Measurements from ENCODE around the gene VAC14. TPM values are rescaled to one million over a fixed set of nuclear protein-coding genes. Genes with fewer than 3 reads are reported as not detected.

Gene VAC14
- total and polyA plus RNA-seq, 2 of the 8 experiments (the other 6 are each of a cell fraction or from before 2014, with no cell fraction given), result 56.0 to 108 TPM

DNA sequence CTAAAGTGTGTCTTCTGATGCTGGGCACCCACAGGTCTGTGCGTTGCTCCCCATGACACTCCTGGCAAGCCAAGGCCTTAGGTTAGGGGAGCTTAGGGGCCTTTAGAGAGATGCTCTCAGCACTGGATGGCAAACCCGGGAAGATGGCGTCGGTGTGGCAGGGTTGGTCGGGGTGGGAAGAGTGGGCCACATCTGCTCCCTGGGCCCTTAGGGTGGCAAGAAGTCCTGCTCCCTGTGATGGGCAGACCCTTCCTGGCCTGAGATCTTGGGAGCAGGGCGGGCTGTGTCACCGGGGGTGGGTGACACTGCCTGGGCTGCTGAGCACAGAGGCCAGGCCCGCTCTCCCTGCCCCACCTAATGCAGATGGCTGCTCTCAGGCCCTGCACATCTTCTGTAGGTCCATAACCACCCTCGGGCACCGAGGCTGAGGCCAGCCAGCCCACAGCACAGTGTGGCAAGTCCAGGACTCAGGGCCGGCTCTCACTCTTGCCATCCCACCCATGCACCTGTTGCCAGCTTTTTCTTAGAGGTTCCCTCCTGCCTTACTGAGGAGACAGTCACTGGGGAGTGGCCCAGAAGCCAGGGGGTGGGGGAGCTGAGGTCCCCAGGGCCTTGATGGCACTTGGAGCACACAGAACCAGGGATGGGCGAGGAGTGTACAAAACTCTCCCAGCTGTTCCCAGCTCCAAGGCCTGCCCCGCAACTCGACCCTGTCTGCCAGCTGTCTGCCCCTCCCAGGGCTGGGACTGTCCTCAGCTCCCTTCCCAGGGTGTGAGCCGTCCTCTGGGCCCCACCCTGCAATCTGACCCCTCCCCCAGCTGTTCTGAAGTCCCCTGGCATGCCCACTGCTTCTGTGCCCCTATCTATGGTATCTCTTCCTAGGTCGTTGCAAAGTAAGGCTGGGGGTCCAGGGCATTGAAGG lies 110.7 kb downstream of the VAC14 start:
- Histone ChIP-seq H3K4ac (replicated peaks; ENCODE audit: insufficient read length, low read depth, low read length) (no peak overlapping the region), H3K4me3 (ENCODE audit: extremely low read depth in 1 of 4, insufficient read depth in 2 of 4, low read depth in 3 of 4, low read length in 4 of 4) (no peak overlapping the region), H2BK5ac (ENCODE audit: low read depth, low read length) (no peak overlapping the region), H3K23me2 (ENCODE audit: low read depth, low read length) (peaks cover 4% of the 10 kb centered on the region; the same call in 1 of the 2 replicates), H2AFZ (ENCODE audit: low read length) (no peak overlapping the region), H3K36me3 (ENCODE audit: control insufficient read depth in 2 of 4, insufficient read depth in 4 of 4, low read length in 3 of 4) (no peaks in the 10 kb centered on the region), H2BK20ac (ENCODE audit: low read length) (no peak overlapping the region), H2BK15ac (ENCODE audit: low read length) (no peak overlapping the region), H3K4me1 (replicated peaks in 1 of 4; ENCODE audit: control insufficient read depth in 3 of 4, insufficient read depth in 4 of 4, low read length in 3 of 4) (peaks cover 5 to 37% (median 26%) of the 10 kb centered on the region in 4 experiments), H3K18ac (ENCODE audit: extremely low read depth, low read length) (no peak overlapping the region), H3K79me2 (ENCODE audit: control insufficient read depth in 1 of 2, insufficient read depth in 2 of 2, low read length in 2 of 2) (no peaks in the 10 kb centered on the region), H4K20me1 (replicated peaks in 1 of 2; ENCODE audit: control insufficient read depth in 1 of 2, insufficient read depth in 2 of 2, low read length in 2 of 2) (peaks cover 0 to 3% of the 10 kb centered on the region in 2 experiments), H4K91ac (replicated peaks; ENCODE audit: insufficient read length, low read length) (no peak overlapping the region), H3K27me3 (replicated peaks in 1 of 4; ENCODE audit: control insufficient read depth in 3 of 4, extremely low read depth in 1 of 4, insufficient read depth in 3 of 4, low read length in 3 of 4) (no peaks in the 10 kb centered on the region; a peak in 1 of 7 replicates), H3K79me1 (ENCODE audit: low read depth, low read length) (no peaks in the 10 kb centered on the region; the same call in 1 of the 2 replicates), H2AK5ac (ENCODE audit: low read depth, low read length) (no peak overlapping the region), H3K9ac (replicated peaks in 1 of 4; ENCODE audit: extremely low read depth in 1 of 4, low read depth in 3 of 4, low read length in 3 of 4) (no peak overlapping the region), H2BK12ac (ENCODE audit: low read depth, low read length) (no peak overlapping the region), H2BK120ac (replicated peaks; ENCODE audit: low read depth, low read length) (no peak overlapping the region), H4K5ac (ENCODE audit: insufficient read length, low read depth, low read length) (no peak overlapping the region), H3K14ac (ENCODE audit: insufficient read length) (no peak overlapping the region), H3K9me3 (ENCODE audit: insufficient read depth in 2 of 2, low read depth in 1 of 2, low read length in 1 of 2) (no peaks in the 10 kb centered on the region), H3K27ac (ENCODE audit: low read depth, low read length) (no peak overlapping the region), H3K56ac (replicated peaks; ENCODE audit: insufficient read length, low read depth, low read length) (no peak overlapping the region), H3K4me2 (ENCODE audit: insufficient read depth in 1 of 2, low read depth in 2 of 2, low read length in 2 of 2) (no peak overlapping the region), H4K8ac (ENCODE audit: extremely low read depth, insufficient read depth, low read length) (no peak overlapping the region), H3K23ac (ENCODE audit: insufficient read length) (no peak overlapping the region)
- DNase-seq (ENCODE audit: low read depth in 1 of 2, low spot score in 2 of 2) (no peak), FAIRE-seq (no peak)
- POLR2A ChIA-PET (ENCODE audit: partially characterized antibody), result interaction anchor here (1.7 kb wide), 1 partner anchor 11 kb away, joined by 4 read pairs; no protein-coding TSS in a partner anchor
- WGBS, 2 experiments (ENCODE audit: extremely low coverage in 1 of 2, insufficient coverage in 1 of 2, insufficient read length in 1 of 2, insufficient replicate concordance in 2 of 2, low coverage in 1 of 2, low lambda C conversion rate in 2 of 2, missing lambda C conversion rate in 1 of 2), result 83% methylated on average over 16 of the region's 16 CpGs; no CpG with 5 or more reads in 1 of the 2 experiments
- TF ChIP-seq TAF1 (IDR thresholded peaks at IDR 0.05; ENCODE audit: low read depth, low read length), result no peak
- TF ChIP-seq EZH2 (IDR thresholded peaks at IDR 0.05; ENCODE audit: low read depth, low read length, severe bottlenecking), result no peak
- TF ChIP-seq NRF1 (IDR thresholded peaks at IDR 0.05; ENCODE audit: low read depth, low read length), result no peak
- TF ChIP-seq RAD21 (IDR thresholded peaks at IDR 0.05 in 1 of 2, conservative IDR thresholded peaks at IDR 0.05 in 1 of 2; ENCODE audit: low read depth in 2 of 2, low read length in 2 of 2), result no peak
- TF ChIP-seq GTF2F1 (IDR thresholded peaks at IDR 0.05; ENCODE audit: borderline replicate concordance, low read depth, low read length), result no peak
- TF ChIP-seq, protein P1, sequence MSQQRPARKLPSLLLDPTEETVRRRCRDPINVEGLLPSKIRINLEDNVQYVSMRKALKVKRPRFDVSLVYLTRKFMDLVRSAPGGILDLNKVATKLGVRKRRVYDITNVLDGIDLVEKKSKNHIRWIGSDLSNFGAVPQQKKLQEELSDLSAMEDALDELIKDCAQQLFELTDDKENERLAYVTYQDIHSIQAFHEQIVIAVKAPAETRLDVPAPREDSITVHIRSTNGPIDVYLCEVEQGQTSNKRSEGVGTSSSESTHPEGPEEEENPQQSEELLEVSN (IDR thresholded peaks at IDR 0.05), result no peak
- no peak for TF ChIP-seq CBX5 (IDR thresholded peaks at IDR 0.05; ENCODE audit: low read depth, low read length)
- TF ChIP-seq HDAC6 (IDR thresholded peaks at IDR 0.05; ENCODE audit: low read depth, low read length), result no peak
- CTCF ChIA-PET (ENCODE audit: partially characterized antibody), result interaction anchor here (0.5 to 6.8 kb wide), 4 partner anchors 10 to 182 kb away, joined by 3 to 57 read pairs (median 36); no protein-coding TSS in a partner anchor
